Muscle of leg (tissue), 11 donors: ENCODE data around the gene MALT1. TPM values are rescaled to one million over a fixed set of nuclear protein-coding genes. Genes with fewer than 3 reads are reported as not detected.

Experiments used
- DNase-seq: peaks from one replicate; pipeline ENCODE4 v3.0.0; 2013
- H3K27ac ChIP-seq: one replicate; pipeline ENCODE4 v1.5.1; 2013; ENCODE audit warnings: mild to moderate bottlenecking, low read length, control low read depth
- H3K27me3 ChIP-seq: one replicate; pipeline ENCODE4 v1.6.1; 2013; ENCODE audit warnings: low read length; ENCODE audit not compliant: control insufficient read depth, insufficient read depth
- H3K36me3 ChIP-seq: one replicate; pipeline ENCODE4 v1.6.1; 2013; ENCODE audit warnings: low read length; ENCODE audit not compliant: control insufficient read depth, insufficient read depth
- H3K4me1 ChIP-seq: one replicate; pipeline ENCODE4 v1.6.1; 2013; ENCODE audit warnings: low read length; ENCODE audit not compliant: control insufficient read depth, insufficient read depth
- H3K4me3 ChIP-seq: one replicate; pipeline ENCODE4 v1.5.1; 2013; ENCODE audit warnings: low read length, control low read depth
- H3K9me3 ChIP-seq: replicated peaks from 2 replicates; pipeline ENCODE4 v1.6.1; 2013; ENCODE audit warnings: low read depth, low read length; ENCODE audit not compliant: control insufficient read depth
- WGBS: methylation state at CpG from one replicate; pipeline ENCODE4 v1.1.5; 2013; ENCODE audit warnings: missing lambda C conversion rate; ENCODE audit not compliant: insufficient coverage; 5-methylcytosine and 5-hydroxymethylcytosine counted together
- polyA plus RNA-seq, 8 donors: library from polyadenylated mRNA; unstranded; fragments of 120-200 nt; gene quantifications; one replicate each; pipeline versions ENCODE4 v1.2.1 to v1.2.3, GENCODE V29; 2013; ENCODE audit warnings: inconsistent platforms in 1 of 8, low replicate concordance in 1 of 8; ENCODE audit not compliant: insufficient read length in 8 of 8, insufficient read depth in 1 of 8
- total RNA-seq: library from RNA; stranded (reverse); fragments of 120-200 nt; gene quantifications from one replicate; pipeline ENCODE4 v1.2.4, GENCODE V29; 2013

Gene MALT1
- total and polyA plus RNA-seq, 9 donors: 10.7 to 21.3 (median 12.5) TPM

GRCh38 chr18:58800582-58800981 lies 129.3 kb downstream of the MALT1 start:
- WGBS: 58% methylated on average over 2 of the region's 4 CpGs
- no peaks in the 10 kb centered on the region for H3K36me3 ChIP-seq
- peaks cover 3% of the 10 kb centered on the region for H3K9me3 ChIP-seq
- no peak overlapping the region for H3K27ac ChIP-seq
- peaks cover 3% of the 10 kb centered on the region for H3K27me3 ChIP-seq
- H3K4me3 ChIP-seq: no peak overlapping the region
- DNase-seq: no peak
- no peaks in the 10 kb centered on the region for H3K4me1 ChIP-seq

DNA sequence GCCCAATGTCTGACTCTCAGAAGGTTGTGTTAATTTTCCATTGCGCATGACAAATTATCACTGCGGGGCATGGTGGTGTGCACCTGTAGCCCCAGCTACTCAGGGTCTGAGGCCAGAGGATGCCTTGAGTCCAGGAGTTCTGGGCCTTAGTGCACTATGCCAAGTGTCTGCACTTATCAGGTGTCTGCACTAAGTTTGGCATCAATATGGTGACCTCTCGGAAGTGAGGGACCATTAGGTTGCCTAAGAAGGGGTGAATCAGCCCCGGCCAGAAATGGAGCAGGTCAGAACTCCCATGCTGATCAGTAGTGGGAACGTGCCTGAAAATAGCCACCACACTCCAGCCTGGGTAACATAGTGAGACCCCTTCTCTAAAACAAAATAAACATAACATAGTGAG lies 131.7 kb downstream of the MALT1 start:
- Histone ChIP-seq H3K4me1 (no peaks in the 10 kb centered on the region), H3K27ac (no peak overlapping the region), H3K36me3 (no peaks in the 10 kb centered on the region), H3K4me3 (no peak overlapping the region), H3K9me3 (peaks cover 3% of the 10 kb centered on the region), H3K27me3 (peaks cover 3% of the 10 kb centered on the region)
- 67% methylated on average over 3 of the region's 5 CpGs for WGBS
- DNase-seq: no peak

- DNase-seq: no peak
- H3K4me3 ChIP-seq: no peak overlapping the region
- H3K4me1 ChIP-seq: no peaks in the 10 kb centered on the region
- peaks cover 3% of the 10 kb centered on the region for H3K9me3 ChIP-seq
- H3K27me3 ChIP-seq: peaks cover 3% of the 10 kb centered on the region
- WGBS: 95% methylated on average over 2 of the region's 4 CpGs
- no peaks in the 10 kb centered on the region for H3K36me3 ChIP-seq
- H3K27ac ChIP-seq: no peak overlapping the region
Measured at GRCh38 chr18:58803978-58804377, 132.7 kb downstream of the MALT1 start.

Other genes with a start within 250 kb of the MALT1 start
- gene ALPK2, start 42.4 kb upstream of the MALT1 start, total RNA-seq: 21.0 TPM
- gene ALPK2, start 42.4 kb upstream of the MALT1 start, polyA plus RNA-seq: 10 to 100 TPM; 14.1 to 32.5 (median 18.3) TPM
- gene ZNF532, start 193.4 kb downstream of the MALT1 start, total RNA-seq: 46.2 TPM
- gene ZNF532, start 193.4 kb downstream of the MALT1 start, polyA plus RNA-seq: 10 to 100 TPM; 49.1 to 75.7 (median 65.0) TPM